Measurements from ENCODE around the gene MDH2.
A peak's percentile ranks its signal among the peaks of the same experiment; 100 is the strongest.
"Not testable (repeated sequence)": the region's sequence is repeated elsewhere in the genome, so short reads cannot be mapped to it uniquely, and the experiment has no call there.

MDH2 gene, protein sequence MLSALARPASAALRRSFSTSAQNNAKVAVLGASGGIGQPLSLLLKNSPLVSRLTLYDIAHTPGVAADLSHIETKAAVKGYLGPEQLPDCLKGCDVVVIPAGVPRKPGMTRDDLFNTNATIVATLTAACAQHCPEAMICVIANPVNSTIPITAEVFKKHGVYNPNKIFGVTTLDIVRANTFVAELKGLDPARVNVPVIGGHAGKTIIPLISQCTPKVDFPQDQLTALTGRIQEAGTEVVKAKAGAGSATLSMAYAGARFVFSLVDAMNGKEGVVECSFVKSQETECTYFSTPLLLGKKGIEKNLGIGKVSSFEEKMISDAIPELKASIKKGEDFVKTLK

GRCh38 chr7:76047811-76048667 lies at the start of gene MDH2, which contains the start of gene STYXL1:
MDH2 (plus strand) TSS chr7:76048106; CDS start chr7:76048161, 55 bp downstream.
STYXL1 (minus strand) TSS chr7:76048000; CDS start chr7:76030523, 17,477 bp downstream.
- peak; percentile 98 for DNase-seq (ENCODE audit: low spot score)

DNA sequence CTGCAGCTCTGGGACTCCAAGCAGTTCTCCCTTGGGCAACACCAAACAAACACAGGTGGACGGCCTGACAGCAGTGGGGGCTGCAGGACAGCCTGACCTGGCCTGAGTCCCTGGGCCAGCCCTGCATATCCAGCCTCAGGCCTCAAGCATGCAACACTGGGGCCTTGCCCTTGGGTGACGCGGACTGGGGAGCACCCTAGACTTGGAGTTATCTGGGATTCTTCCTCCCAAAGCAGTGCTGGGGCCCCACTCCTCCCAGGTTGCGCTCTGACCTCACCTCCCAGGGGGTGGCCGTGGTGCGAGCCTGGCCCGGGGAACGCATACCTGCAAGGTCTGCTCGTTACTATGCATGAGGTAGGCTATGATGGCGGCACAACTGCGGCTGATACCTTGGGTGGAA lies 47.3 kb upstream of the MDH2 start:
- no peak for DNase-seq (ENCODE audit: low spot score)

DNA sequence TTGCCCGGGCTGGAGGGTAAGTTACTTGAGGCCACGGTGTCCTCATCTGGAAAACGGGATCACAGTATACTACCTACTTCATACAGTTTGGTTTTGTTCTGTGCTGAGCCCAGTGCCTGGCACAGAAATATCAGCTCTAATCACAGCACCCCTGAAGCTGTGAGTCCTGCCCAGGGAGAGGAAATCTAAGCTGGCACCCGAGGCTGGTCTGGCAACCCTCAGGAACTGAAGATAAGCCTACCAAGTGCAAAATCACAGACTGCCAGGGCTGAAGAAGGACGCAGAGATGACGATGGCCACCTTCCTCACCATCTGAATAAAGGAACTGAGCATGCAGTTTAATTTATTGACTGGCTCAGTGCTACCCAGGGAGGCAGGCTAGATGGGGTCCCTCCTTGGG lies 45.8 kb upstream of the MDH2 start:
- no peak for DNase-seq (ENCODE audit: low spot score)

DNA sequence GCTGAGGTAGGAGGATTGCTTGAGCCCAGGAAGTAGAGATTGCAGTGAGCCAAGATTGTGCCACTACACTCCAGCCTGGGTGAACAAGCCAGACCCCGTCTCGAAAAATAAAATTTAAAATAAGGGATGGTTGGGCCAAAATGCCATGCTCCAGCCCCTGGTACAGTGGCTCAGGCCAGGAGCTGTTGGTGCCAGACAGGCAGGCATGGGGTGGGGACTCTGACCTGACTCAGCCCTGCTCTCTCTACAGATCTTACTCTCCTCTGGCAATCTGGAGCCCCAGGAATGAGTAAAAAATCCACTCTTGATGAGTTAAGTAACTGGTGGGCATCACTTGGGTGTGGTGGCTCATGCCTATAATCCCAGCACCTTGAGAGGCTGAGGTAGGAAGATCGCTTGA lies 45.1 kb upstream of the MDH2 start:
- no peak for DNase-seq (ENCODE audit: low spot score)

GRCh38 chr7:76003351-76003750 lies 44.6 kb upstream of the MDH2 start:
- DNase-seq (ENCODE audit: low spot score): no peak

- not testable (repeated sequence) for DNase-seq (ENCODE audit: low spot score)
Observed at GRCh38 chr7:76005004-76005403, 42.9 kb upstream of the MDH2 start.

DNA sequence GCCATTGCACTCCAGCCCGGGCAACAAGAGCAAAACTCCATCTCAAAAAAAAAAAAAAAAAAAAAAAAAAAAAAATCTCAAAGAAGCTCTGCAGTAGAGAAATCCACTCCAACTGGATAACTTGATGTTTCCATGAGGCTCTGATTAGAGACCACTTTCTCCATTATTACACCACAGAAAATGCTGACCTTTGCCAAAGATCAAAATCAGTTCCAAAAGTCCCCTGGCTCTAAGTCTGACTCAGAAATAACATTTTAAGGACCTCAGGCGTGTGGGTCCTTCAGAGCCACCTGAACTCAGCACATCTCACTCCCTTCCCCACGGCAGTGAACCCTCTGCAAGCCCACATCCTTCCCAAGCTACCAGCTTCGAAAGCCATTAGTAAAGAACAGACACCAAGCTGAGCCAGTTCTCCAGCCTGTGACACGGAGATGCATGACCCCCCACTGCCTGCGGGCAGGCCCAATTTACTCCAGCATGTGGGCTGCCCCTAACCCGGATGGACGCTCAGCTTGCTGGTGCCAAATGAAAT lies 39.7 kb upstream of the MDH2 start:
- DNase-seq (ENCODE audit: low spot score): no peak

- no peak for DNase-seq (ENCODE audit: low spot score)
Observed at GRCh38 chr7:76009672-76010600, 38.0 kb upstream of the MDH2 start.

- DNase-seq (ENCODE audit: low spot score): no peak
Observed at GRCh38 chr7:76011442-76011861, 36.5 kb upstream of the MDH2 start.

GRCh38 chr7:76016191-76016947 lies 31.5 kb upstream of the MDH2 start:
- no peak for DNase-seq (ENCODE audit: low spot score)

- DNase-seq (ENCODE audit: low spot score): not testable (repeated sequence)
Observed at GRCh38 chr7:76018520-76018919, 29.4 kb upstream of the MDH2 start.

DNA sequence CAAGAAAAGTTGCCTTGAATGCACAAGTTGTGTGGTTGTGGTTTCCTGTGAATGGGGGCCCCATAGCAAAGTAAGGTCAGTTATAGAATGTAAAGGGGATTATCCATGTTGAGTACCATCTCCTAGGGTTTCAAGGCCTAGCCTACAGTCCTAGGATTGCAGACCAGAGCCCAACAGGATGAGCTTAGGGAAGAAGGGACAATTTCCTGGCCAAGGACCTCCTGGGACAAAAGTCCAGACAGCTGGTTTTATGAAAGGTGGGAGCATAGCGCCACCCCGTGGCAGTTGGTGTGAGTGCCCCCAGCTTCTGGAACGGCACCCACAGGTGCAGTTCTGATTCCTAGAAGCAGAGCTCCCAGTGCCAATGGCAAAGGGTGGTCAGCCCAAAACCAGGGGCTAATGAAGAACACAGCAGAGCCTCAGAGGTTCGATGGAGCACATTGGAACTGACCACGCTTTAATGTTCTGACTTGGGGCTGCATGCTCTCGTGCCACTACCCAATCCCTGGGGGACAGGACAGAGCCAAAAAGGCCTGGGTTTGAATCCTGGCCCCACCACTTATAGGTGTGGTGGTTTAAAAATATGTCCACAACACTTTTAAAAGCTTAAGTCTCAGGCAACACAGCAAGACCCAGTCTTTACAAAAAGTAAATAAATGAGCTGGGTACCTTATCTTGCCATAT lies 27.7 kb upstream of the MDH2 start:
- peak; percentile 67 for DNase-seq (ENCODE audit: low spot score)

DNA sequence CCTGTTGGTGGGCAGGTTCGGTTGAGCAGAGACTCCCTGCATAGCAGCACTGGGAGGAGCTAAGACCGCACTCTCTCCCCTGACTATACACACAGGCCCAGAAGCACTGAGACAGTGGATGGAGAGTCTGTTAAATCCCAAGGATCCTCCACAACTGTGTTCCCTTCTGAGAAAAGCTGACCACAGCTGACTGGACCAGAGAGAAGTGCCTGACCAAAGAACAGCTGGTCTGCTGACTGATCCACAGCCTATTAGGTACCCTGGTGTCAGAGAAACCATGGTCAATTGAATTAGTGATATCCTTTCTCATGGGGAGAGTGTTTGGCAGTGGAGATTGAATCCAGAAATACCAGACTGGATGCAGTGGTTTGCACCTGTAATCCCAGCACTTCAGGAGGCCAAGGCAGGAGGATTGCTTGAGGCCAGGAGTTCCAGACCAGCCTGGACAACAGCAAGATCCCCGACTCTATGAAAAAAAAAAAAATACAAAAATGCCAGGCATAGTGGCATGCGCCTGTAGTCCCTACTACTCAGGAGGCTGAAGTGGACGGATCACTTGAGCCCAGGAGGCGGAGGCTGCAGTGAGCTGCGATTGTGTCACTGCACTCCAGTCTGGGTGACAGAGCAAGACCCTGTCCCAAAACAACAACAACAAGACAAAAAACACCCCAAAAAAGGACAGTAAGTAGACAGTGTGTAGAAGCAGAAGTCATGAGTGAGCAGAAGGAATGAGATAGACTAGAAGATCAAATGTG lies 25.7 kb upstream of the MDH2 start:
- DNase-seq (ENCODE audit: low spot score): no peak

DNA sequence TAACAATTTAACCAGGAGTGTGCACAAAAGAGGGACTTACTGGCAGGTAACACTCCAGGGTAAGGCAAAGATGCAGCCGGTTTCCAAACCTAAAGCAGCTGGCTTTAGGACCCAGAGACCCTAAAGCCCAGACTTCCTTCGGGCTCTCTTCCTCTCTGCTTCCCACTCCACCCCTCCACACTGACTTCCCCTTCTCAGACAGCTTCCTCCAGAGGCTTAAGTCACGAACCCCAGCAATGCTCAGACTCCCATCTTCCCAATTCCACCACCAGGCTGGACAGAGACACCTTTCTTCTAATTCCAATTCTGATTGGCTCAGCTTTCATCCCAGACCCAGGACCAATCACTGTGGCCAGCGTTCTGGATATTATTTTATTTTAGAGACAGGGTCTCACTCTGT lies 24.9 kb upstream of the MDH2 start:
- DNase-seq (ENCODE audit: low spot score): no peak

- DNase-seq (ENCODE audit: low spot score): not testable (repeated sequence)
Observed at GRCh38 chr7:76029682-76030081, 18.2 kb upstream of the MDH2 start.

DNA sequence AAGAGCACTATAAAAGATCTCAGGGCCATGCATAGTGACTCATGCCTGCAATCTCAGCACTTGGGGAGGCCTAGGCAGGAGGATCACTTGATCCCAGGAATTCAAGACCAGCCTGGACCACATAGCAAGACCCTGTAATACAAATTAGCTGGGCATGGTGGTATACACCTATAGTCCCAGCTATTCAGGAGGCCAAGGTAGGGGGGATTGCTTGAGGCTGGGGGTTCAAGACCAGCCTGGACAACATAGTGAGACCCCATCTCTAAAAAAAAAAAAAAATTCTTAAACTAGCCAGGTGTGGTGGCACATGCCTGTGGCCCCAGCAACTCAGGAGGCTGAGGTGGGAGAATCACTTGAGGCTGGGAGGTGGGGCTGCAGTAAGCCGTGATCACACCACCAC lies 15.9 kb upstream of the MDH2 start:
- no peak for DNase-seq (ENCODE audit: low spot score)

DNA sequence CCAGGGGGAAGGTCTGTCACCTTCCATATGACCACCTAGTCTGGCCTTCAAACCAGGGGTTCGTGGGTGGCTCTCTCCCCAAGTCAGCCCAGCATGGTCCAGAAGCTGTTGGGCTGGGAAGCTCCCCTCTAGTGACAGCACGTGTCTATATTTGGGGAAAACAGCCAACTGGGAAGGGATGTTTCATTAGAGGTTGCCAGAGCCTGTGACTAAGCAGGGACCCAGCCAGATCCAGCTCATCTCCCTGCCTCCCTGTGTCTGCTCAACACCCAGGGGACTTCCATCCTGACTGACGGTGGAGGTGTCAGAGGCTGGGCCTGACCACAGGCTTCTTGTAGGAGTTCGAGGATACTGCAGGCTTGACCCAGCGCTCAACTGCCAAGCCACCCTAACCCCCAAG lies 10.6 kb upstream of the MDH2 start:
- peak; percentile 82 for DNase-seq (ENCODE audit: low spot score)

- no peak for DNase-seq (ENCODE audit: low spot score)
Observed at GRCh38 chr7:76040126-76040525, 7.8 kb upstream of the MDH2 start.

GRCh38 chr7:76044375-76044865 lies 3.5 kb upstream of the MDH2 start:
- DNase-seq (ENCODE audit: low spot score): no peak
